GM18520 (cell line): ENCODE measurements around the gene GBA2.

Experiments used
- ATAC-seq: cut with Tn5 transposase; IDR thresholded peaks from one replicate; pipeline ENCODE4 v1.9.1; 2021; ENCODE audit not compliant: unreplicated experiment

GBA2 gene

DNA sequence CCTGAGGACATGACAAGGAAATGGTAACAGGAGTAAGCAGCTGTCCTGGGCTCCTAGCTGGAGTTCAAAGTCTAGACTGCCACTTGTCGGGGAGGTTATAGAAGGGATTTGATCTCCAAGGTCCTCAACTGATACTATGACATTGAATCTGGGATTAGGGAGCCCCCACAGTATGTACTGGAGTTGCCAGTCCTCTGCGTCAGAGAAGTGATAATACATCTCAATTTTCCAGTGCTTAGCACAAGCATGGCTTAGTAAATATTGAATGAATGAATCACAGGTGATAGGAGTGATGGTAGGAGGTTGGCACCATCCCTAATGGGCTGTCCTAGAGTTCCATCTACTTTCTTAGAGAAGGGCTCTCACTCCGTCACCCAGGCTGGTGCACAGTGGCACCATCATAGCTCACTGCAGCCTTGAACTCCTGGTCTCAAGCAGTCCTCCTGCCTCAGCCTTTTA is 53.1 kb downstream of the GBA2 start:
- ATAC-seq = no peak

DNA sequence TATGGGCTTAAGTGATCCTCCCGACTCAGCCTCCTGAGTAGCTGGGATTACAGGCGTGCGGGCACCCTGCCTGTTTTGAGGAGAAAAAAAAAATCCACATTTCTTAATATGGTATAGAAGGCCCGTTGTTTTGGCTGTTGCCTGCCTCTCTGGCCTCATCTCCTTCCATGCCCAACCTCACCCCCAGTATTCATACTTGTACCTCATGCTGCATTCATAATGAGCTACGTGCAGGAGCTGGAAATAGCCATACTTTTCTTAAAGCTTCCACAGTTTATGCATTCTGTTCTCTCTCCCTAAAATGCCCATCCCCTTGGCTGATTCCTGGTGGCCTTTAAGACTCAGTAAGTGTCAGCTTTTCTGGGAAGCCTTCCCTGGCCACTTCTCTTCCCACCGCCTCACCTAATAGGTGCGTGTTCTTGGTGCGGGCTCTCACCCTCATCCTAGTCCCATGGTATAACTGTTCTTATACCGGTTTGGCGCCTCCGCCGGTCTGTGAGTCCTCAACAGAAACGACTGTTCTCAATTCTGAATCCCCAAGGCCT is 57.2 kb downstream of the GBA2 start:
- ATAC-seq = no peak

DNA sequence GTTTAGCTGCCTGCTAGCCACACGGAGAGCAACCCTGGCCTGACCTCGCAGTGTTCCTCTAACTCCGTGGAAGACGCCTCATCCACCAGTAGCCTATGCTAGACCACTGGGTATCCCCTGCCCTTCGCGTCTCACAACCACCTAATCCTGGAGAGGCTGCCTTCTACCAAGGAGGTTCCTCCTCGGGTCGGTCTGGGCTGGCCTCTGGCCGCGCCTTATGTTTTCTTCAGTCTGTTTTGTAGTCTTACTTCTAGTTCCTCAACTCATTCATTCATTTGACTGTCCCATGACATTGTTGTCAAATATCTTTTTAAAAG is 57.7 kb downstream of the GBA2 start:
- ATAC-seq = no peak

DNA sequence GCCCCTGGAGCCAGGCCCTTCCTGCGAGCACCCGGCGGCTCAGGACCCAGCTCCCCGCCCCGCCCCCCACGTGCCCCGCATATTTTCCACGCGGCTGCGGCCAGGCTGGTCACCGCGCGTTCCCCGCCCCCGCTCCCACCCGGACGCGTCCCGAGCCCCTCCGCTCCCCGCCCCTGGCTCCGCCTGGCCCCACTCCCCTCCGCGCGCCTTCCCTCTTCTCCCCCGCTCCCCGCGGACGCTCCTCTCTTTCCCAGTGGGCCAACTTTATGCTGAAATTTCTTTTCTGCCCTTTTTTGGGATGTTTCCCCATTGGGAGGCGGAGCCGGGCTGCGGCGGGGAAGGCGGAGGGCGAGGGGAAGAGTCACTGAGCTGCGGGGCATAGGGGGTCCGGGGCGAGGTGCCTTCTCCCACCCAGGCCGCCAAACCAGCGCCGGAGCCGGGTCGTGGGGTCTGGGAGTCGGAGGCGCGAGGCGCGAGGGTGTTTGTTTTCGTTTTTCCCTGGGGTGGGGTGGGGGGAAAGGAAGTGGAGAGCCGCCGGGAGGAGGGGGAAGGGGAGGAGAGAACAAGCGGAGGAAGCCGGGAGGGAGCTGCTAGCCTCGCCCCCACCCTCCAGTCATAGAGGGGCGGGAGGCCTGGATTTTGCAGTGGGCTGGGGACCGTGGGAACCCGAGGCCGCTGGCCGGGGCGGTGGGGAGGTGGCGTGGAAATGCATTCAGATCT is 58.3 kb downstream of the GBA2 start:
- ATAC-seq = no peak

DNA sequence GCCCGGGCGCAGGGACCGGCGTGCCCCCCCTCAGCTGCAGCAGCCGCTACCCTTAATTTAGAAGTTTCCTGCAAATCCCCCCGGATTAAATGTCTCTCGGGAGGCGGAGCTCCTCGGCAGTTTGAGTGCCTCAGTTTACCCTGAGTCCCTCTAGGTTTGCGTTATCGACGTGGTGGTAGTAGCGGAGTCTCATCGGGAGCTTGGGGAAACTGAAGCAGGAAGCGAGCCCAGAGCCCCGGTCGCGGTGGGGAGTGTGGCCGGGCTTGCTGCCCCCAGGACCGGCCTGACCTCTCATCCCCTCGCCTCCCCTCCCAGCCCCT is 58.8 kb downstream of the GBA2 start:
- no peak for ATAC-seq

DNA sequence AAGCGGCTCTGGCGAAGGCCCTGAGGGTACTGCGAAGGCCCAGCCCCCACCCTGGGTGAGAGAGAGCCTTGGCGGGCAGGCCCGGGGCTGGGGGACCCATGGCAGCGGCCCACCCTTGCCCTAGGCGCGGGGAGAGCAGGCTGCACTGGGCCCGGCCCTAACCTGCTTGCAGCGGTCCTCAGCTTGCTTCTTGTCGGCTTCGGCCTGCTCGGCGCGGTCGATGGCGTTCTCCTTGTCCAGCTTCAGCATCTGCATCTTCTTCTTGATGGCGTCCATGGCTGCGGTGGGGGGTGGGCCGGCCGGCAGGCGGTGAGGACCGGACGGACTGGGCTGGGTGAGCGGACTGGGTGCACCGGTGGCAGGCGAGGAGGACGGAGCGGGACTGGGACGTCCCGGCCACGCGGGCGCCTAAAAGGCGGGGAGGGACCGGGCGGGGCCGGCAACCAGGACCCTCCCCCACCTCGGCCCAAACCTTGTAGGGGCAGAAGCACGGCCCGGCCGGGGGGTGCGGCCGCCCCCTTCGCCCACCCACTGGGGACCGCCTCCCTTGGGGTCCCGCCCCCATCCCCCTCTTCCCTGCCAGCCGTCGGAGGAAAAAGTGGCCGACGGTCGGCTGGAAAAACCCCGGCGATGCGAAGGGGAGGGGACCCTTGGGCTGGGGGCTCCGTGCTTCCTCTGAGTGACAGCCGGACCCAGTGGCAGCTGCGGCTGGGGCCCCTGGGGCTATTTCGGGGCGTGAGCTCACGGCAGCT is 59.3 kb downstream of the GBA2 start, which contains the start of gene TPM2:
Gene TPM2, minus strand, starts transcription at position 384 of the 752 bp plus-strand sequence. Its CDS starts 108 bp downstream, at position 276.
- ATAC-seq = no peak

DNA sequence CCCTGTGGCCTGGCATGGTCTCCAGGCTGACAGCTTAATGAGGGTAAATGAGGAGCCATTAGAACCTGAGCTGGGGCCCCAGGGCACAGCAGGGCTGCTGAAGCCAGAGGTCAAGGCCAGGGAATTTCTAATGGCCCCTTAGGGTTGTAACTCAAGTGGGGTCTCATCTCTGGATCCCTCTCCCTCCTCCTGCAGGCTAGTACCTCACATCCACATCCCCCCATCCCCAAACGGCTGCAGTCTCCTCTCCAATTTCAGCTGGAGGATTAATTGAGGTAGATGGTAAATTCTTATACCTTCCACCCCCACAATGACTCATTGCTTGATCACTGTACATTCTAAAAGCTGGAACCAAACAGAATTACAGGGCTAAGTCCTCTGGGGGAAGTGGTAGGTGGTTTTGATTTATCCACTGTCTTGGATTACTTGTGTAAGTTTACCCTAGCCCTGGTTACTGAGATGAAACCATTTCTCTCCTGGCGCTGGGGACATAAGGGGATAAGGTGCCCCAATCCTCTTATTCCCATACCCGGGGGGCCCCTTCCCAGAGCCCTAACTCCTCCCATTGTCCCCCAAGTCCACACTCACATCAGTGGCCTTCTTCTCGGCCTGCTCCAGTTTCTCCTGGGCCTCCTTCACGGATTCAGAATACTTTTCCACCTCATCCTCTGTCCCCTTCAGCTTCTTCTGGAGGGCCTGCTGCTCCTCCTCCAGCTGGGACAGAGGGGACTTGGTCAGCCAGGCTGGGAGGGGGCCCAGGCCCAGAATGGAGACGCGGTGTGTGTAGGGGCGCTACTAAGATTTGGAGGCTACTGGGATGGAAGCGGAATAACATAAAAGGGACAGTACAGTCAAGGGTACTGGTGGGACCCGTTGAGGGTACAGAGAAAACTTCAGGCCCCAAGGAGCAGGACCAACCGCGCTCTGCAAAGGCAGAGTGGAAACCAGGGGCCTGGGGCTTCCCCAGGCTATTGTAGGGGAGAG is 60.2 kb downstream of the GBA2 start:
- ATAC-seq = no peak

DNA sequence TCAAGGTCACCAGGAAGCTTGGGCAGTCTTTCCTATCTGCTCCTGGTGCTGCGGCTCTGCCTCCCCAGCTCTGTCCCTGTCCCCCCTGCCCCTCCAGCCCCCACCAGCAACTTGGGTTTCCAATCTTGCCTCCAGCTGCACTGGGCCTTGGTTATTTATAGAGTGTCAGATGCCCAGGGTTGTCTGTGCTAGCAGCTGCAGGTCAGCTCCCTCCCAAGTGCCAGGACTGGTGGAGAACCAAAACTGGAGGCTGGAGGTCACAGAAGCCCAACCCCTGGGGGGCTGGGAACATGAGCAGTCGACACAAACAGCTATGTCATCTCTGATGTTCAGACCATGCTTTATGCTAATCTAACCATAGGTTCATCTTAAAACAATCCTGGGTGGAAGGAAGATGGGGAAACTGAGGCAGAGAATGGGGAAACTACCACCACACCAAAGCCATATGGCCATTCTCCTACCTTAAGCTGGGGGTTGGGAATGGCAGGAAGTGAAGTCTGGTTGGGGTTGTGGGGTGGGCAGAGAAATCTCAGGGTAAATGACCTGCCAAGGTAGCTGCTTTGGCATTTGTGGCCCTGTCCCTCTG is 61.0 kb downstream of the GBA2 start:
- ATAC-seq = no peak

DNA sequence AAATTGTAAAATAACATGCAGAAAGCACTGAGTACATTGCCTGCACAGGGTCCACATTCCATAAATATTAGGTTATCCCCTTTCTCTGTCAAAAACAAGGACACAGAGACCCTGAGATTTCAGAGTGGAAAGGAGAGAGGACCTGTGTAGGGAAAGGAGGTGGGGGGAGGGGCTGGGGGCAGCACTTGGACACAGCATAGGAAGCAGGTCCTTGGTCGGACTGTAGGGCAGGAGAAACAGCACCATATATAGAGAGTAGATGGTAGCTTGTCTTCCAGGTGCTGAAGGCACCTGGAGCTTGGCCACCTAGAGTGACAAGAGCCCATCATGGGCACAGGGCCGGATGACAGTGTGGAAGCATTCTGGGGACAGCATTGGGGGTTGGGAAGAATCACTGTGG is 61.7 kb downstream of the GBA2 start:
- no peak for ATAC-seq
